Measurements from ENCODE around the gene PCNT. TPM values are rescaled to one million over a fixed set of nuclear protein-coding genes. Genes with fewer than 3 reads are reported as not detected.

Gene PCNT
- total RNA-seq, 3 donors from 2014 or later = 25.2 to 31.0 (median 28.5) TPM

GRCh38 chr21:46311568-46311967 lies 12.4 kb upstream of the PCNT start:
- no peaks in the 10 kb centered on the region for H3K4me1 ChIP-seq
- intact Hi-C loops (cut with DNase I; ENCODE audit: low total_unique reads) = loop anchor here (2.0 kb wide), 1 partner anchor 31 kb away; no protein-coding TSS in a partner anchor
- no peak for DNase-seq (ENCODE audit: low spot score in 2 of 2)
- no peaks in the 10 kb centered on the region for H3K36me3 ChIP-seq
- H3K27me3 ChIP-seq = no peaks in the 10 kb centered on the region
- H3K4me3 ChIP-seq = no peak overlapping the region
- no peak overlapping the region for H3K27ac ChIP-seq
- TF ChIP-seq POLR2A (IDR thresholded peaks at IDR 0.05) (no peak), POLR2AphosphoS5 (IDR thresholded peaks at IDR 0.05) (no peak), CTCF (IDR thresholded peaks at IDR 0.05) (no peak)
- no peaks in the 10 kb centered on the region for H3K9me3 ChIP-seq

GRCh38 chr21:46312949-46313348 lies 11.0 kb upstream of the PCNT start:
- Histone ChIP-seq H3K4me1 (no peaks in the 10 kb centered on the region), H3K36me3 (no peaks in the 10 kb centered on the region), H3K27ac (no peak overlapping the region), H3K27me3 (no peaks in the 10 kb centered on the region), H3K9me3 (no peaks in the 10 kb centered on the region), H3K4me3 (no peak overlapping the region)
- no peak for TF ChIP-seq POLR2AphosphoS5 (IDR thresholded peaks at IDR 0.05)
- no peak for TF ChIP-seq CTCF (IDR thresholded peaks at IDR 0.05)
- no peak for TF ChIP-seq POLR2A (IDR thresholded peaks at IDR 0.05)
- DNase-seq (ENCODE audit: low spot score in 2 of 2) = no peak
- intact Hi-C loops (cut with DNase I; ENCODE audit: low total_unique reads) = no loop called here

GRCh38 chr21:46314441-46315020 lies 9.4 kb upstream of the PCNT start:
- no peaks in the 10 kb centered on the region for H3K36me3 ChIP-seq
- H3K9me3 ChIP-seq = no peaks in the 10 kb centered on the region
- intact Hi-C loops (cut with DNase I; ENCODE audit: low total_unique reads) = no loop called here
- H3K27me3 ChIP-seq = no peaks in the 10 kb centered on the region
- no peaks in the 10 kb centered on the region for H3K4me1 ChIP-seq
- TF ChIP-seq POLR2AphosphoS5 (IDR thresholded peaks at IDR 0.05) (no peak), POLR2A (IDR thresholded peaks at IDR 0.05) (no peak), CTCF (IDR thresholded peaks at IDR 0.05) (no peak)
- no peak for DNase-seq (ENCODE audit: low spot score in 2 of 2)
- no peak overlapping the region for H3K4me3 ChIP-seq
- H3K27ac ChIP-seq = no peak overlapping the region

GRCh38 chr21:46316708-46317324 lies 7.1 kb upstream of the PCNT start:
- Histone ChIP-seq H3K27ac (no peak overlapping the region), H3K9me3 (no peaks in the 10 kb centered on the region), H3K4me1 (no peaks in the 10 kb centered on the region), H3K4me3 (no peak overlapping the region), H3K27me3 (no peaks in the 10 kb centered on the region), H3K36me3 (no peaks in the 10 kb centered on the region)
- intact Hi-C loops (cut with DNase I; ENCODE audit: low total_unique reads) = no loop called here
- no peak for DNase-seq (ENCODE audit: low spot score in 2 of 2)
- TF ChIP-seq POLR2A (IDR thresholded peaks at IDR 0.05) (no peak), CTCF (IDR thresholded peaks at IDR 0.05) (no peak), POLR2AphosphoS5 (IDR thresholded peaks at IDR 0.05) (no peak)

- intact Hi-C loops (cut with DNase I; ENCODE audit: low total_unique reads) = no loop called here
- H3K27me3 ChIP-seq = no peaks in the 10 kb centered on the region
- H3K27ac ChIP-seq = no peak overlapping the region
- H3K9me3 ChIP-seq = no peaks in the 10 kb centered on the region
- no peak overlapping the region for H3K4me3 ChIP-seq
- no peak for TF ChIP-seq POLR2AphosphoS5 (IDR thresholded peaks at IDR 0.05)
- no peak for TF ChIP-seq POLR2A (IDR thresholded peaks at IDR 0.05)
- TF ChIP-seq CTCF (IDR thresholded peaks at IDR 0.05) = no peak
- H3K4me1 ChIP-seq = peaks cover under 1 to 10% of the 10 kb centered on the region in 2 donors
- no peaks in the 10 kb centered on the region for H3K36me3 ChIP-seq
- DNase-seq (ENCODE audit: low spot score in 2 of 2) = no peak
Measured at GRCh38 chr21:46317710-46318463, 6.1 kb upstream of the PCNT start.

Measured in breast epithelium (tissue), 4 donors.